A549 (cell line): Measurements from ENCODE around the gene STAB2. TPM values are rescaled to one million over a fixed set of nuclear protein-coding genes. Genes with fewer than 3 reads are reported as not detected.

Experiments
- ATAC-seq, 2 experiments: fragments of 200-7000 bp in 1 of 2; fragments of >200 bp in 1 of 2; cut with Nextera tagmentation in 1 of 2; cut with Tn5 transposase in 1 of 2; 3 replicates each; pipeline versions ENCODE4 v1.8.0 to v1.9.1; 2018 to 2020; ENCODE audit warnings: mild to moderate bottlenecking in 1 of 2, moderate library complexity in 1 of 2
- CTCF ChIA-PET: fragments of 300-600 bp; sonication (Branson Sonifier 250); formaldehyde crosslinking; extraction: SDS; loops from one replicate; lab custom pipeline; 2021; ENCODE audit warnings: antibody characterized with exemption, inconsistent platforms; lab: Yijun Ruan, JAX
- POLR2A ChIA-PET: fragments of 350-600 bp; formaldehyde crosslinking; extraction: SDS; loops from one replicate; lab custom pipeline; 2021; ENCODE audit warnings: antibody characterized with exemption, inconsistent platforms; lab: Yijun Ruan, JAX
- DNase-seq, 2 experiments: peaks; one replicate each; pipeline versions ENCODE4 v3.0.0 to v3.0.0-alpha.2; 2011 to 2016; ENCODE audit warnings: low read depth in 1 of 2, low spot score in 1 of 2
- FAIRE-seq: peaks from 2 replicates; lab custom pipeline; 2011; peaks lifted over from hg19 to GRCh38; lab: Jason Lieb, UNC
- H3K27ac ChIP-seq, 2 experiments: fragments of >200 bp; sonication (Bioruptor Twin); formaldehyde crosslinking; 3 replicates each; pipeline ENCODE4 v1.5.1; 2016 to 2017
- H3K4me1 ChIP-seq: fragments of >200 bp; sonication (Bioruptor Twin); formaldehyde crosslinking; 3 replicates; pipeline ENCODE4 v1.6.1; 2016
- H3K4me2 ChIP-seq: fragments of >200 bp; sonication (Bioruptor Twin); formaldehyde crosslinking; 3 replicates; pipeline ENCODE4 v1.6.1; 2016
- H3K4me3 ChIP-seq: fragments of >200 bp; sonication (Bioruptor Twin); formaldehyde crosslinking; 3 replicates; pipeline ENCODE4 v1.5.1; 2016
- H3K9me3 ChIP-seq: fragments of >200 bp; sonication (Bioruptor Twin); formaldehyde crosslinking; 3 replicates; pipeline ENCODE4 v1.6.1; 2016
- ATOH8 ChIP-seq: fragments of 250-450 bp; sonication (Bioruptor Pico); IDR thresholded peaks from 2 replicates; pipeline ENCODE4 v1.5.0; 2020; ENCODE audit warnings: low read depth, mild to moderate bottlenecking, moderate library complexity
- CBX8 ChIP-seq: fragments of 200-600 bp; sonication (generic); IDR thresholded peaks from 2 replicates; pipeline ENCODE4 v1.6.1; 2016
- FOXS1 ChIP-seq: fragments of 250-450 bp; sonication (Bioruptor Pico); IDR thresholded peaks from 2 replicates; pipeline ENCODE4 v1.5.0; 2020; ENCODE audit warnings: mild to moderate bottlenecking, moderate library complexity
- HES2 ChIP-seq: fragments of >200 bp; sonication (Bioruptor Twin); formaldehyde crosslinking; IDR thresholded peaks from 2 replicates; pipeline ENCODE4 v1.6.1; 2016
- HEYL ChIP-seq: fragments of 250-450 bp; sonication (Bioruptor Pico); IDR thresholded peaks from 2 replicates; pipeline ENCODE4 v1.8.0; 2021; ENCODE audit warnings: mild to moderate bottlenecking, moderate library complexity
- HOXB13 ChIP-seq: fragments of 250-450 bp; sonication (Bioruptor Pico); IDR thresholded peaks from 2 replicates; pipeline ENCODE4 v1.5.0; 2020; ENCODE audit warnings: low read depth, mild to moderate bottlenecking, moderate library complexity
- KDM1A ChIP-seq: fragments of 200-600 bp; sonication (generic); IDR thresholded peaks from 2 replicates; pipeline ENCODE4 v1.6.1; 2016; ENCODE audit warnings: low read depth, mild to moderate bottlenecking
- MAFK ChIP-seq: fragments of 450-650 bp; IDR thresholded peaks from 2 replicates; pipeline ENCODE4 v1.6.1; 2014; ENCODE audit not compliant: partially characterized antibody
- MAX ChIP-seq: IDR thresholded peaks from 2 replicates; pipeline ENCODE4 v1.6.1; 2012
- MAZ ChIP-seq: fragments of 150-350 bp; IDR thresholded peaks from 2 replicates; pipeline ENCODE4 v1.6.1; 2014; ENCODE audit warnings: antibody characterized with exemption, low read depth, low read length, borderline replicate concordance
- NFE2L2 ChIP-seq: fragments of 150-350 bp; conservative IDR thresholded peaks from 2 replicates; pipeline ENCODE4 v1.6.1; 2014; ENCODE audit warnings: low read length
- NPAS2 ChIP-seq: fragments of 250-450 bp; sonication (Bioruptor Pico); IDR thresholded peaks from 2 replicates; pipeline ENCODE4 v1.8.0; 2022; ENCODE audit warnings: mild to moderate bottlenecking, moderate library complexity, borderline replicate concordance
- NR3C1 ChIP-seq: fragments of >200 bp; sonication (Bioruptor Twin); formaldehyde crosslinking; IDR thresholded peaks from 3 replicates; pipeline ENCODE4 v1.6.1; 2017
- PBX3 ChIP-seq: IDR thresholded peaks from 2 replicates; pipeline ENCODE4 v1.6.1; 2012
- POLR2A ChIP-seq: IDR thresholded peaks from 2 replicates; pipeline ENCODE4 v1.6.1; 2012; ENCODE audit warnings: mild to moderate bottlenecking, low read length
- RAD21 ChIP-seq, 2 experiments: fragments of >200 bp in 1 of 2; sonication (Bioruptor Twin) in 1 of 2; formaldehyde crosslinking in 1 of 2; IDR thresholded peaks in 1 of 2; conservative IDR thresholded peaks in 1 of 2; 2 replicates in 1 of 2; 3 replicates in 1 of 2; pipeline ENCODE4 v1.6.1; 2012 to 2018; ENCODE audit warnings: inconsistent platforms in 1 of 2
- REST ChIP-seq: fragments of 200-600 bp; sonication (generic); IDR thresholded peaks from 2 replicates; pipeline ENCODE4 v1.6.1; 2016; ENCODE audit warnings: antibody characterized with exemption, mild to moderate bottlenecking, moderate library complexity
- TFCP2L1 ChIP-seq: fragments of 250-450 bp; sonication (Bioruptor Pico); IDR thresholded peaks from 2 replicates; pipeline ENCODE4 v1.5.0; 2021; ENCODE audit warnings: mild to moderate bottlenecking
- USF2 ChIP-seq: fragments of 450-650 bp; IDR thresholded peaks from 2 replicates; pipeline ENCODE4 v1.6.1; 2014; ENCODE audit warnings: antibody characterized with exemption
- ZC3H11A ChIP-seq: fragments of 450-650 bp; IDR thresholded peaks from 2 replicates; pipeline ENCODE4 v1.6.1; 2014; ENCODE audit warnings: antibody characterized with exemption, mild to moderate bottlenecking
- ZNF302 ChIP-seq: fragments of 250-450 bp; sonication (Bioruptor Pico); IDR thresholded peaks from 2 replicates; pipeline ENCODE4 v1.9.0; 2021; ENCODE audit warnings: inconsistent platforms, mild to moderate bottlenecking, moderate library complexity
- WGBS: methylation state at CpG from one replicate; pipeline ENCODE4 v1.1.6; 2017; ENCODE audit errors: missing lambda C conversion rate; 5-methylcytosine and 5-hydroxymethylcytosine counted together
- polyA plus RNA-seq, 4 experiments: library from polyadenylated mRNA; depleted of rRNA in 3 of 4; stranded (reverse); fragments of >200 nt; fragmentation: RNase III in 1 of 4; extraction: RNeasy Plus Mini Kit Qiagen cat#74134 plus additional on column Dnase treatment in 1 of 4; gene quantifications; 2 replicates in 3 of 4; 3 replicates in 1 of 4; pipeline ENCODE4 v1.2.3, GENCODE V29; 2011 to 2017

STAB2 gene
- polyA plus RNA-seq, 2 of the 4 experiments (the other 2 are of a cell fraction): not detected

- CTCF ChIA-PET: no interaction called here
- POLR2A ChIA-PET: no interaction called here
- no peak overlapping the region for H3K4me2 ChIP-seq
- DNase-seq: no peak
- TF ChIP-seq ZNF302 (CRISPR knock-in tag): no peak
- no peak for TF ChIP-seq NPAS2
- no peak for TF ChIP-seq NR3C1
- no peak for TF ChIP-seq HOXB13 (CRISPR knock-in tag)
- TF ChIP-seq MAZ: no peak
- TF ChIP-seq TFCP2L1 (CRISPR knock-in tag): no peak
- TF ChIP-seq ZC3H11A: no peak
- TF ChIP-seq HES2: no peak
- no peak for TF ChIP-seq MAFK
- TF ChIP-seq CBX8: no peak
- no peak for TF ChIP-seq NFE2L2
- TF ChIP-seq RAD21 (conservative IDR thresholded peaks at IDR 0.05 in 1 of 2, IDR thresholded peaks at IDR 0.05 in 1 of 2): no peak
- no peak for TF ChIP-seq USF2
- TF ChIP-seq POLR2A: no peak
- no peak for TF ChIP-seq KDM1A
- TF ChIP-seq FOXS1 (CRISPR knock-in tag): no peak
- TF ChIP-seq REST: no peak
- TF ChIP-seq PBX3: no peak
- no peak overlapping the region for H3K27ac ChIP-seq
- no peak for FAIRE-seq
- WGBS: 82% methylated on average over 9 of the region's 9 CpGs
- no peak overlapping the region for H3K4me3 ChIP-seq
- ATAC-seq: no peak
- H3K4me1 ChIP-seq: peaks cover 6% of the 10 kb centered on the region
- no peaks in the 10 kb centered on the region for H3K9me3 ChIP-seq
These were observed 206.5 kb downstream of the STAB2 start for GRCh38 chr12:103793512-103794045.

GRCh38 chr12:103794309-103795213 is 207.5 kb downstream of the STAB2 start:
- POLR2A ChIA-PET: no interaction called here
- TF ChIP-seq ATOH8 (no peak), HEYL (CRISPR knock-in tag) (no peak), MAX (no peak)
- Histone ChIP-seq H3K4me2 (no peak overlapping the region), H3K4me1 (peaks cover 16% of the 10 kb centered on the region), H3K9me3 (no peaks in the 10 kb centered on the region), H3K4me3 (no peak overlapping the region), H3K27ac (no peak overlapping the region)
- DNase-seq (no peak), ATAC-seq (no peak), FAIRE-seq (no peak)
- 56% methylated on average over 4 of the region's 4 CpGs for WGBS
- CTCF ChIA-PET: interaction anchor here (0.9 to 1.6 kb wide), 2 partner anchors 28 to 75 kb away, joined by 3 to 4 read pairs; no protein-coding TSS in a partner anchor
